HEK293 (cell line): ENCODE results near the gene EPHB1.

ENCODE experiments used
- HOXA7 ChIP-seq: sonication (generic); formaldehyde crosslinking; IDR thresholded peaks from 2 replicates; pipeline ENCODE4 v1.8.1; 2022; ENCODE audit warnings: missing genetic modification reagents, borderline replicate concordance
- PRDM4 ChIP-seq: fragments of 450-650 bp; formaldehyde crosslinking; IDR thresholded peaks from 2 replicates; pipeline ENCODE4 v1.5.1; 2017; ENCODE audit warnings: missing biosample characterization, missing genetic modification characterization
- TCF7L2 ChIP-seq: IDR thresholded peaks from 2 replicates; pipeline ENCODE4 v1.6.1; 2011; ENCODE audit warnings: low read depth, mild to moderate bottlenecking, inconsistent platforms, low read length, moderate library complexity, borderline replicate concordance
- YY1 ChIP-seq: fragments of 450-650 bp; formaldehyde crosslinking; IDR thresholded peaks from 2 replicates; pipeline ENCODE4 v1.5.1; 2018; ENCODE audit warnings: missing biosample characterization, missing genetic modification characterization
- ZBTB11 ChIP-seq: fragments of 450-650 bp; formaldehyde crosslinking; conservative IDR thresholded peaks from 2 replicates; pipeline ENCODE4 v1.5.1; 2016; ENCODE audit warnings: low read depth, missing biosample characterization, missing genetic modification characterization
- ZFP3 ChIP-seq: fragments of 450-650 bp; formaldehyde crosslinking; IDR thresholded peaks from 2 replicates; pipeline ENCODE4 v1.5.1; 2016; ENCODE audit warnings: low read depth, missing biosample characterization, missing genetic modification characterization
- ZNF121 ChIP-seq: fragments of 450-650 bp; formaldehyde crosslinking; IDR thresholded peaks from 2 replicates; pipeline ENCODE4 v1.5.1; 2016; ENCODE audit warnings: missing biosample characterization, missing genetic modification characterization
- ZNF157 ChIP-seq: fragments of 450-650 bp; formaldehyde crosslinking; IDR thresholded peaks from 2 replicates; pipeline ENCODE4 v1.5.1; 2016; ENCODE audit warnings: missing biosample characterization, missing genetic modification characterization
- ZNF274 ChIP-seq, 2 experiments: fragments of 200-500 bp in 1 of 2; fragments of 450-650 bp in 1 of 2; sonication (Bioruptor generic) in 1 of 2; formaldehyde crosslinking in 1 of 2; IDR thresholded peaks; 2 replicates each; pipeline versions ENCODE4 v1.5.1 to v1.6.1; 2014 to 2016; ENCODE audit warnings: borderline replicate concordance in 1 of 2, inconsistent platforms in 1 of 2, low read length in 1 of 2, missing biosample characterization in 1 of 2, missing genetic modification characterization in 1 of 2
- ZNF561 ChIP-seq: fragments of 450-650 bp; IDR thresholded peaks from 2 replicates; pipeline ENCODE4 v1.5.1; 2018; ENCODE audit warnings: missing biosample characterization, missing genetic modification characterization, borderline replicate concordance
- TF ChIP-seq, protein P1 (sequence below): fragments of 450-650 bp; formaldehyde crosslinking; IDR thresholded peaks from 2 replicates; pipeline ENCODE4 v1.5.1; 2017; ENCODE audit warnings: missing biosample characterization, missing genetic modification characterization
- TF ChIP-seq, protein P2 (sequence below): fragments of 450-650 bp; formaldehyde crosslinking; IDR thresholded peaks from 2 replicates; pipeline ENCODE4 v1.5.1; 2016; ENCODE audit warnings: missing biosample characterization, missing genetic modification characterization

DNA sequence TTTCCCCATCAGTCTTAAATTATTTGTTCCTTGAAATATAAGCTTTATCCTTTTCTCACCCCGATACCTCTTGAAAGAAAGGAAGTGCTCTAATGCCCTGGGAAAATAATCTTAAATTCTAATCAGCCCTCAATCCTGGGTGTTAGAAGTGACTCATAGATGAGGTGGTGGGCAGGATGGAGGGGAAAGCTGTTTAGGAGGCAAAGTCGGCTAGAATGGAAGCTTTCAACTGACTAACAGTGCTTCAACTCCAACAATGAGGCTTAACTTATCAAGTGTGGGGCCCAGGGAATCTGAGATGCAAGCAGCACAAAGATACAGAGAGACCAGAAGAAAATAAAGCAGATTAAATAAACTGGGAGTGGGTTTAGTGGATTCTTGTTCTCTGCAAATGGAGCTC, 175.8 kb downstream of the EPHB1 start:
- TF ChIP-seq HOXA7 (CRISPR knock-in tag) (no peak), YY1 (tag by site-specific recombination) (no peak), TCF7L2 (no peak), ZNF274 (IDR thresholded peaks at IDR 0.05; ENCODE audit: low read length) (no peak), ZNF274 (tag by site-specific recombination; IDR thresholded peaks at IDR 0.05; ENCODE audit: borderline replicate concordance) (no peak), PRDM4 (no peak), ZNF121 (tag by site-specific recombination) (no peak), ZFP3 (tag by site-specific recombination) (no peak), ZNF157 (tag by site-specific recombination) (no peak), ZNF561 (no peak), ZBTB11 (no peak)
- TF ChIP-seq, protein P1, sequence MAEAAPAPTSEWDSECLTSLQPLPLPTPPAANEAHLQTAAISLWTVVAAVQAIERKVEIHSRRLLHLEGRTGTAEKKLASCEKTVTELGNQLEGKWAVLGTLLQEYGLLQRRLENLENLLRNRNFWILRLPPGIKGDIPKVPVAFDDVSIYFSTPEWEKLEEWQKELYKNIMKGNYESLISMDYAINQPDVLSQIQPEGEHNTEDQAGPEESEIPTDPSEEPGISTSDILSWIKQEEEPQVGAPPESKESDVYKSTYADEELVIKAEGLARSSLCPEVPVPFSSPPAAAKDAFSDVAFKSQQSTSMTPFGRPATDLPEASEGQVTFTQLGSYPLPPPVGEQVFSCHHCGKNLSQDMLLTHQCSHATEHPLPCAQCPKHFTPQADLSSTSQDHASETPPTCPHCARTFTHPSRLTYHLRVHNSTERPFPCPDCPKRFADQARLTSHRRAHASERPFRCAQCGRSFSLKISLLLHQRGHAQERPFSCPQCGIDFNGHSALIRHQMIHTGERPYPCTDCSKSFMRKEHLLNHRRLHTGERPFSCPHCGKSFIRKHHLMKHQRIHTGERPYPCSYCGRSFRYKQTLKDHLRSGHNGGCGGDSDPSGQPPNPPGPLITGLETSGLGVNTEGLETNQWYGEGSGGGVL (tag by site-specific recombination) = no peak
- TF ChIP-seq, protein P2, sequence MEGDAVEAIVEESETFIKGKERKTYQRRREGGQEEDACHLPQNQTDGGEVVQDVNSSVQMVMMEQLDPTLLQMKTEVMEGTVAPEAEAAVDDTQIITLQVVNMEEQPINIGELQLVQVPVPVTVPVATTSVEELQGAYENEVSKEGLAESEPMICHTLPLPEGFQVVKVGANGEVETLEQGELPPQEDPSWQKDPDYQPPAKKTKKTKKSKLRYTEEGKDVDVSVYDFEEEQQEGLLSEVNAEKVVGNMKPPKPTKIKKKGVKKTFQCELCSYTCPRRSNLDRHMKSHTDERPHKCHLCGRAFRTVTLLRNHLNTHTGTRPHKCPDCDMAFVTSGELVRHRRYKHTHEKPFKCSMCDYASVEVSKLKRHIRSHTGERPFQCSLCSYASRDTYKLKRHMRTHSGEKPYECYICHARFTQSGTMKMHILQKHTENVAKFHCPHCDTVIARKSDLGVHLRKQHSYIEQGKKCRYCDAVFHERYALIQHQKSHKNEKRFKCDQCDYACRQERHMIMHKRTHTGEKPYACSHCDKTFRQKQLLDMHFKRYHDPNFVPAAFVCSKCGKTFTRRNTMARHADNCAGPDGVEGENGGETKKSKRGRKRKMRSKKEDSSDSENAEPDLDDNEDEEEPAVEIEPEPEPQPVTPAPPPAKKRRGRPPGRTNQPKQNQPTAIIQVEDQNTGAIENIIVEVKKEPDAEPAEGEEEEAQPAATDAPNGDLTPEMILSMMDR (tag by site-specific recombination) = no peak
